GM18909 (cell line): ENCODE measurements around the gene MGAM2.
"Not testable (repeated sequence)": the region's sequence is repeated elsewhere in the genome, so short reads cannot be mapped to it uniquely, and the experiment has no call there.

Experiments used
- ATAC-seq: cut with Tn5 transposase; IDR thresholded peaks from one replicate; pipeline ENCODE4 v1.9.1; 2021; ENCODE audit warnings: mild to moderate bottlenecking; ENCODE audit not compliant: unreplicated experiment, poor library complexity

The MGAM2 gene

GRCh38 chr7:142111499-142111898 lies at the start of gene MGAM2:
Gene MGAM2 (plus strand): TSS chr7:142111718. CDS start chr7:142116874, 5,156 bp downstream.
- ATAC-seq: no peak

- ATAC-seq: no peak
Measured at GRCh38 chr7:142063551-142064442, 47.7 kb upstream of the MGAM2 start.

GRCh38 chr7:142066536-142066935 lies 45.0 kb upstream of the MGAM2 start:
- ATAC-seq: no peak

GRCh38 chr7:142077762-142078161 lies 33.8 kb upstream of the MGAM2 start:
- no peak for ATAC-seq

- no peak for ATAC-seq
Measured at GRCh38 chr7:142083605-142084004, 27.9 kb upstream of the MGAM2 start.

GRCh38 chr7:142085428-142085827 lies 26.1 kb upstream of the MGAM2 start:
- ATAC-seq: no peak

- no peak for ATAC-seq
Measured at GRCh38 chr7:142088022-142088714, 23.4 kb upstream of the MGAM2 start.

- no peak for ATAC-seq
Measured at GRCh38 chr7:142089035-142089434, 22.5 kb upstream of the MGAM2 start.

- ATAC-seq: no peak
Measured at GRCh38 chr7:142091961-142092360, 19.6 kb upstream of the MGAM2 start.

GRCh38 chr7:142094861-142095260 lies 16.7 kb upstream of the MGAM2 start:
- no peak for ATAC-seq

- ATAC-seq: no peak
Measured at GRCh38 chr7:142097571-142097970, 13.9 kb upstream of the MGAM2 start.

- no peak for ATAC-seq
Measured at GRCh38 chr7:142098004-142098403, 13.5 kb upstream of the MGAM2 start.

GRCh38 chr7:142099347-142099746 lies 12.2 kb upstream of the MGAM2 start:
- not testable (repeated sequence) for ATAC-seq

- no peak for ATAC-seq
Measured at GRCh38 chr7:142100634-142101033, 10.9 kb upstream of the MGAM2 start.

GRCh38 chr7:142101794-142102193 lies 9.7 kb upstream of the MGAM2 start:
- ATAC-seq: not testable (repeated sequence)

- ATAC-seq: no peak
Measured at GRCh38 chr7:142104550-142105527, 6.7 kb upstream of the MGAM2 start.

- no peak for ATAC-seq
Measured at GRCh38 chr7:142108728-142109505, 2.6 kb upstream of the MGAM2 start.

GRCh38 chr7:142110098-142110497 lies 1.4 kb upstream of the MGAM2 start:
- ATAC-seq: no peak

GRCh38 chr7:142110638-142111037 lies 880 bp upstream of the MGAM2 start:
- ATAC-seq: no peak

- no peak for ATAC-seq
Measured at GRCh38 chr7:142112086-142112485, 568 bp downstream of the MGAM2 start.
